ENCODE results near the gene VPREB1. TPM values are rescaled to one million over a fixed set of nuclear protein-coding genes. Genes with fewer than 3 reads are reported as not detected.

VPREB1 gene
- total RNA-seq, 1 experiment from 2014 or later: not detected

DNA sequence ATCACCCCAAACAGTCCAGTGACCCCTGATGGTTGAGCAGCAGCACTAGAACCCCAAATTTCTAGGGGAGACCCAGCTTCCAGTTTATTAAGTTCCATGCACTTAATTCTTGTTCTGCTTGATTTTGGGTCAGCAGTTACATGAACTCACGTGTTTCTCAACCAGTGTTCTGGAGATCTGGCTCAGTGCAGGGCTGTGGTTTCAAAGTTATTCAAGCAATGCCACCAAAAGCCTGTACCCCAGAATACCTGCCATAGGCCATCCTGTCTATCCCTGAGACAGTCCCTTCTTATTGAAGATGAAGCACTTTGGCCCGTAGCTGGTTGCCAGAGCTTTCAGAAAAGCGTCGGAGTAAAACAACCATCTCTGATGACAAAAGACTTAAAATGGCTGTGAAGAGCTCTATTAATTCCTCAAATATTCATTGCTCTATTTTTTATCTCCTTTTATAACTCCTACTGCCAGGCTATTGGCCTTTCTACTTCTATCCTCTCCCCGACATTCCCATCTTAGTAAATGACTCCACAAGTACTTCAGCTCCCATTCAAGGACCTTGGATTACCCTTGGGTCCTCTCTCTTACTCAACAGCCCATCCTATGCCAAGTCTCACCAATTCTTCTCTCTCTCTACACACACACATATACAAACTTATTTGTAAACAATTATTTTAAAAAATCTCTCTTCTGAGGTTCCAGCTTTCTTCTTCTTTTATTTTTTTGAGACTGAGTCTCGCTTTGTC lies 18.0 kb upstream of the VPREB1 start:
- Mint-ChIP-seq H3K27ac (no peak overlapping the region), H3K4me3 (no peak overlapping the region), H3K9me3 (no peaks in the 10 kb centered on the region), H3K36me3 (no peaks in the 10 kb centered on the region), H3K4me1 (no peaks in the 10 kb centered on the region), H3K27me3 (ENCODE audit: low read depth) (peaks cover 84% of the 10 kb centered on the region)
- ATAC-seq (no peak), DNase-seq (ENCODE audit: low spot score) (no peak)
- TF ChIP-seq E2F1 (CRISPR knock-in tag; IDR thresholded peaks at IDR 0.05): no peak
- no peak for TF ChIP-seq AFF4 (CRISPR knock-in tag; IDR thresholded peaks at IDR 0.05; ENCODE audit: borderline replicate concordance)
- TF ChIP-seq, protein P1, sequence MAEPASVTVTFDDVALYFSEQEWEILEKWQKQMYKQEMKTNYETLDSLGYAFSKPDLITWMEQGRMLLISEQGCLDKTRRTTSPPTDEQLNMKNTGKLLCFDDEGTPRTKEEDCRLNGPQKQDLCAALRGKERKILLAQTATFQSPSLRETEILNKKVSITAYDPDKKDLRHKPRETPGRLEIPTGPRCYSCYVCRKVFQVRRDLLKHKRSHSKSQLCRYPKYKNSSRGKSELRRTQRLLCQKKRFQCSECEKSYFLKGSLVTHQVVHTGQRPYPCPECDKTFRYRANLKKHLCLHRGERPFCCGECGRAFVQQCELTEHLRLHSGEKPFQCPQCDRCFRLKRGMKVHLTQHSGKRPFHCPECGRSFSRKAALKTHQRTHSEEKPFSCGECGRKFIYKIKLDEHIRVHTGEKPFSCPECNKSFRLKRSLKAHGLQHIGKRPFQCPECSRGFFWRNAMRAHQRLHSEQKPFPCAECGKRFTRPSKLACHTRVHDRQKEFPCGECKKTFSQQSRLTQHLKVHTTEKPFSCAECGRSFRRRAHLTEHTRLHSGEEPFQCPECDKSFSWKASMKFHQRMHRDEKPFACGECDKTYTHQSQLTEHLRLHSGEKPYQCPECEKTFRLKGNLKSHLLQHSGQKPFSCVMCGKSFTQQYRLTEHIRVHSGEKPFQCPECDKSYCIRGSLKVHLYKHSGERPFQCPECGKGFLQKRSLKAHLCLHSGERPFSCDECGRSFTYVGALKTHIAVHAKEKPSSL (CRISPR knock-in tag; conservative IDR thresholded peaks at IDR 0.05): no peak
- no peak for TF ChIP-seq CREM (CRISPR knock-in tag; IDR thresholded peaks at IDR 0.05)
- TF ChIP-seq JUN (CRISPR knock-in tag; IDR thresholded peaks at IDR 0.05): no peak
- CTCF ChIA-PET: interaction anchor here (0.7 to 1.6 kb wide), 4 partner anchors 9 to 1973 kb away, joined by 3 to 6 read pairs (median 3); no protein-coding TSS in a partner anchor
- POLR2A ChIA-PET: no interaction called here

DNA sequence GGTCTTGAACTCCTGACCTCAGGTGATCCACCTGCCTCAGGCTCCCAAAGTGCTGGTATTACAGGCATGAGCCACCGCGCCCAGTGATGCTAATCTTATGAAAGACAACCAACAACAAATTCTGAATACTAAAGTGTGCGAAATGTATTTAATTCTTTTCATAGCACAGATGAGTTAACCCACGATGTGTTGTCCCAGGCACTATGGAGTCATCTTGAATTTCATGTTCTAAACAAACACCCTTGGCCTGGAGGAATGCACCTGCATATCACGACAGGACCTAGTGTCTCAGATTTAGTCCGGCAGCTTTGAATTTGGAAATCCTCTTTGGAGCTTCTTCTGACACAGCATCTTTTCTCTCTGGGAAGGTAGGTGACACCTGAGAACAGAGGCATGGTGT lies 16.2 kb upstream of the VPREB1 start:
- H3K4me1 Mint-ChIP-seq: no peaks in the 10 kb centered on the region
- H3K4me3 Mint-ChIP-seq: no peak overlapping the region
- DNase-seq (ENCODE audit: low spot score) (no peak), ATAC-seq (no peak)
- ChIA-PET POLR2A (no interaction called here), CTCF (interaction anchor here (0.8 to 1.3 kb wide), 3 partner anchors 27 to 194 kb away, joined by 3 to 4 read pairs (median 3); no protein-coding TSS in a partner anchor)
- H3K9me3 Mint-ChIP-seq: no peaks in the 10 kb centered on the region
- no peaks in the 10 kb centered on the region for H3K36me3 Mint-ChIP-seq
- H3K27ac Mint-ChIP-seq: no peak overlapping the region
- H3K27me3 Mint-ChIP-seq (ENCODE audit: low read depth): peaks cover 98% of the 10 kb centered on the region
- TF ChIP-seq GTF2I (CRISPR knock-in tag; conservative IDR thresholded peaks at IDR 0.05): no peak
- no peak for TF ChIP-seq TEAD1 (CRISPR knock-in tag; IDR thresholded peaks at IDR 0.05)

DNA sequence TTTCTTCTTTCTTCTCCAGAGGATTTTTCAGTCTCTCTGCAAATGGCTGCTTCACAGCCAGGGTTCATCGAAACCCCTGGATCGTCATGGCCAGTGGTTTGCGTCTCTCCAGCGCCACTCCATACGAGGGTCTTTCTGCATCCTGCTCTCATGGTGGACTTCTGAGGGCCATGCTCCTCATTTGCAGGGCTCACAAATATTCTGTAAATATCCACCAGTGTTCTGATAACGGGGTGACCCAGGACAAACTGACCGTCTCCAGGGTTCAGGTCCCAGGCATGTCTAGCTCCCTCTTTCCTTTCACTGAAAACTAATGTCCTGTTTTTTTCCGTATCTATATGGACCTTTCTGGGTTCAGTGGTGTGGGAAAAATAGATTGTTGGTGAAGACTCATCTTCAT lies 15.7 kb upstream of the VPREB1 start:
- Mint-ChIP-seq H3K4me1 (no peaks in the 10 kb centered on the region), H3K36me3 (no peaks in the 10 kb centered on the region), H3K9me3 (no peaks in the 10 kb centered on the region), H3K27me3 (ENCODE audit: low read depth) (peaks cover 100% of the 10 kb centered on the region), H3K27ac (no peak overlapping the region), H3K4me3 (no peak overlapping the region)
- no peak for DNase-seq (ENCODE audit: low spot score)
- POLR2A ChIA-PET: no interaction called here
- CTCF ChIA-PET: interaction anchor here (0.8 to 1.3 kb wide), 3 partner anchors 28 to 194 kb away, joined by 3 to 4 read pairs (median 3); no protein-coding TSS in a partner anchor
- ATAC-seq: no peak
- no peak for TF ChIP-seq GABPB1 (CRISPR knock-in tag; IDR thresholded peaks at IDR 0.05)
- no peak for TF ChIP-seq RELA (CRISPR knock-in tag; IDR thresholded peaks at IDR 0.05; ENCODE audit: borderline replicate concordance)
- no peak for TF ChIP-seq NR1H2 (CRISPR knock-in tag; IDR thresholded peaks at IDR 0.05)
- TF ChIP-seq FOXK1 (CRISPR knock-in tag; IDR thresholded peaks at IDR 0.05): no peak
- no peak for TF ChIP-seq JAZF1 (CRISPR knock-in tag; IDR thresholded peaks at IDR 0.05)
- TF ChIP-seq TCF7 (CRISPR knock-in tag; IDR thresholded peaks at IDR 0.05; ENCODE audit: low read depth): no peak
- TF ChIP-seq ZNF281 (CRISPR knock-in tag; IDR thresholded peaks at IDR 0.05): no peak
- TF ChIP-seq, protein P2, sequence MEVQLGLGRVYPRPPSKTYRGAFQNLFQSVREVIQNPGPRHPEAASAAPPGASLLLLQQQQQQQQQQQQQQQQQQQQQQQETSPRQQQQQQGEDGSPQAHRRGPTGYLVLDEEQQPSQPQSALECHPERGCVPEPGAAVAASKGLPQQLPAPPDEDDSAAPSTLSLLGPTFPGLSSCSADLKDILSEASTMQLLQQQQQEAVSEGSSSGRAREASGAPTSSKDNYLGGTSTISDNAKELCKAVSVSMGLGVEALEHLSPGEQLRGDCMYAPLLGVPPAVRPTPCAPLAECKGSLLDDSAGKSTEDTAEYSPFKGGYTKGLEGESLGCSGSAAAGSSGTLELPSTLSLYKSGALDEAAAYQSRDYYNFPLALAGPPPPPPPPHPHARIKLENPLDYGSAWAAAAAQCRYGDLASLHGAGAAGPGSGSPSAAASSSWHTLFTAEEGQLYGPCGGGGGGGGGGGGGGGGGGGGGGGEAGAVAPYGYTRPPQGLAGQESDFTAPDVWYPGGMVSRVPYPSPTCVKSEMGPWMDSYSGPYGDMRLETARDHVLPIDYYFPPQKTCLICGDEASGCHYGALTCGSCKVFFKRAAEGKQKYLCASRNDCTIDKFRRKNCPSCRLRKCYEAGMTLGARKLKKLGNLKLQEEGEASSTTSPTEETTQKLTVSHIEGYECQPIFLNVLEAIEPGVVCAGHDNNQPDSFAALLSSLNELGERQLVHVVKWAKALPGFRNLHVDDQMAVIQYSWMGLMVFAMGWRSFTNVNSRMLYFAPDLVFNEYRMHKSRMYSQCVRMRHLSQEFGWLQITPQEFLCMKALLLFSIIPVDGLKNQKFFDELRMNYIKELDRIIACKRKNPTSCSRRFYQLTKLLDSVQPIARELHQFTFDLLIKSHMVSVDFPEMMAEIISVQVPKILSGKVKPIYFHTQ (CRISPR knock-in tag; IDR thresholded peaks at IDR 0.05): no peak
- TF ChIP-seq ETV6 (CRISPR knock-in tag; IDR thresholded peaks at IDR 0.05): no peak
- no peak for TF ChIP-seq USF2 (CRISPR knock-in tag; IDR thresholded peaks at IDR 0.05)
- TF ChIP-seq CBFB (CRISPR knock-in tag; IDR thresholded peaks at IDR 0.05; ENCODE audit: low read depth): no peak

All from WTC11 (cell line).